Measurements from ENCODE around the gene CRACR2B. TPM values are rescaled to one million over a fixed set of nuclear protein-coding genes. Genes with fewer than 3 reads are reported as not detected.

The CRACR2B gene
- total and polyA plus RNA-seq, 2 donors (not counting 1 experiment from before 2014, with no cell fraction given): 9.7 to 67.7 TPM

- no peaks in the 10 kb centered on the region for H3K4me1 ChIP-seq (ENCODE audit: control insufficient read depth in 2 of 2, insufficient read depth in 2 of 2, low read length in 2 of 2)
- no peaks in the 10 kb centered on the region for H4K20me1 ChIP-seq (ENCODE audit: control insufficient read depth, insufficient read depth, low read length, poor library complexity, severe bottlenecking)
- intact Hi-C loops (cut with micrococcal nuclease): no loop called here
- Mint-ChIP-seq H3K4me3 (no peak overlapping the region), H3K9me3 (ENCODE audit: insufficient read depth) (no peaks in the 10 kb centered on the region), H3K27me3 (no peaks in the 10 kb centered on the region), H3K4me1 (no peaks in the 10 kb centered on the region), H3K27ac (no peak overlapping the region)
- H3K36me3 ChIP-seq (replicated peaks in 1 of 2; ENCODE audit: control extremely low read depth in 1 of 2, control insufficient read depth in 1 of 2, extremely low read depth in 1 of 2, insufficient read depth in 2 of 2, low read length in 1 of 2): no peaks in the 10 kb centered on the region
- no peak overlapping the region for H2AFZ ChIP-seq (ENCODE audit: insufficient read depth, low read depth, low read length, poor library complexity, severe bottlenecking)
- H3K79me2 ChIP-seq (ENCODE audit: control insufficient read depth, insufficient read depth, low read length): no peaks in the 10 kb centered on the region
- no peak overlapping the region for H3K4me3 ChIP-seq (ENCODE audit: control extremely low read depth in 1 of 5, extremely low read depth in 1 of 5, insufficient read depth in 1 of 5, low read depth in 2 of 5, low read length in 4 of 5)
- H3K9me3 ChIP-seq (ENCODE audit: control extremely low read depth in 1 of 3, control insufficient read depth in 2 of 3, insufficient read depth in 1 of 3, low read length in 2 of 3): no peaks in the 10 kb centered on the region
- CTCF ChIA-PET: no interaction called here
- H3K27ac ChIP-seq (ENCODE audit: low read length in 2 of 2): no peak overlapping the region
- no peaks in the 10 kb centered on the region for H3K27me3 ChIP-seq (replicated peaks in 1 of 4; ENCODE audit: control extremely low read depth in 1 of 4, control insufficient read depth in 3 of 4, insufficient read depth in 4 of 4, low read length in 3 of 4)
- 94% methylated on average over 25 of the region's 37 CpGs for WGBS (ENCODE audit: insufficient coverage)
- no peak for TF ChIP-seq EZH2 (IDR thresholded peaks at IDR 0.05; ENCODE audit: borderline replicate concordance, insufficient read depth, low read depth, low read length, poor library complexity, severe bottlenecking)
- TF ChIP-seq, protein P1, sequence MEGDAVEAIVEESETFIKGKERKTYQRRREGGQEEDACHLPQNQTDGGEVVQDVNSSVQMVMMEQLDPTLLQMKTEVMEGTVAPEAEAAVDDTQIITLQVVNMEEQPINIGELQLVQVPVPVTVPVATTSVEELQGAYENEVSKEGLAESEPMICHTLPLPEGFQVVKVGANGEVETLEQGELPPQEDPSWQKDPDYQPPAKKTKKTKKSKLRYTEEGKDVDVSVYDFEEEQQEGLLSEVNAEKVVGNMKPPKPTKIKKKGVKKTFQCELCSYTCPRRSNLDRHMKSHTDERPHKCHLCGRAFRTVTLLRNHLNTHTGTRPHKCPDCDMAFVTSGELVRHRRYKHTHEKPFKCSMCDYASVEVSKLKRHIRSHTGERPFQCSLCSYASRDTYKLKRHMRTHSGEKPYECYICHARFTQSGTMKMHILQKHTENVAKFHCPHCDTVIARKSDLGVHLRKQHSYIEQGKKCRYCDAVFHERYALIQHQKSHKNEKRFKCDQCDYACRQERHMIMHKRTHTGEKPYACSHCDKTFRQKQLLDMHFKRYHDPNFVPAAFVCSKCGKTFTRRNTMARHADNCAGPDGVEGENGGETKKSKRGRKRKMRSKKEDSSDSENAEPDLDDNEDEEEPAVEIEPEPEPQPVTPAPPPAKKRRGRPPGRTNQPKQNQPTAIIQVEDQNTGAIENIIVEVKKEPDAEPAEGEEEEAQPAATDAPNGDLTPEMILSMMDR (IDR thresholded peaks at IDR 0.05): no peak
- no peak for ATAC-seq (ENCODE audit: low read depth)
- no peak overlapping the region for H3K9ac ChIP-seq (ENCODE audit: low read length)
- DNase-seq: no peak
- no peak overlapping the region for H3K4me2 ChIP-seq (replicated peaks; ENCODE audit: low read depth, low read length, poor library complexity, severe bottlenecking)
- POLR2A ChIA-PET: no interaction called here
Measured at GRCh38 chr11:858762-859339, 31.1 kb downstream of the CRACR2B start.

DNA sequence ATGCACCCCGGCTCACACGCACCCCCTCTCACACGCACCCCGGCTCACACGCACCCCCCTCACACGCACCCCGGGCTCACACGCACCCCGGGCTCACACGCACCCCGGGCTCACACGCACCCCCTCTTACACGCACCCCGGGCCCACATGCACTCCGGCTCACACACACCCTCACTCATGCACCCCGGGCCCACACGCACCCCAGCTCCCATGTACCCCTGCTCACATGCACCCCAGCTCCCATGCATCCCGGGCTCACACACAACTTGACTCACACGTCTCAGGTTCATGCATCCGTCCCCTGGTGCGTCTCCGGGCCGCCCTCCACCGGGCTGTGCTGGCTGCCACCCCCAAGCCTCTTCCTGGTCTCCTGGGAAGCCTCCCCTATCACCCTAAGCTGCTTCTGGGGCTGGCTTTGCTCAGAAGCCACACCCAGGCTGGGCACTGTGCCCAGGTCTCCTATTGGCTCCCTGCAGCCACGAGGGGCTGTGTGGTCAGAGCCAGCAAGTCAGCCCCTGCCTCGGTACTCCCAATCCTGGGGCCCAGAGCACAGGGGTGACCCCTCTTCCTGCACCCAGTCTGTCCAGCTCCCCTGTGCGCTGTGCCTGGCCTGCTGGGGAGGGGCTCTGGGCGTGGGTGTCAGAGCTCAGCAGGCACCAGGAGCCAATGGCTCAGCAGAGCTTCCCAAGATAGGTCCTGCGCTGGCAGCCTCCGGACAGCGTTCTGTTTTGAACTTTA lies 31.8 kb downstream of the CRACR2B start:
- H3K9me3 ChIP-seq (ENCODE audit: control extremely low read depth in 1 of 3, control insufficient read depth in 2 of 3, insufficient read depth in 1 of 3, low read length in 2 of 3): no peaks in the 10 kb centered on the region
- H3K27ac Mint-ChIP-seq: no peak overlapping the region
- no peaks in the 10 kb centered on the region for H3K36me3 ChIP-seq (replicated peaks in 1 of 2; ENCODE audit: control extremely low read depth in 1 of 2, control insufficient read depth in 1 of 2, extremely low read depth in 1 of 2, insufficient read depth in 2 of 2, low read length in 1 of 2)
- POLR2A ChIA-PET: no interaction called here
- no peak overlapping the region for H3K27ac ChIP-seq (ENCODE audit: low read length in 2 of 2)
- no peaks in the 10 kb centered on the region for H3K9me3 Mint-ChIP-seq (ENCODE audit: insufficient read depth)
- no peak overlapping the region for H3K4me2 ChIP-seq (replicated peaks; ENCODE audit: low read depth, low read length, poor library complexity, severe bottlenecking)
- no peak overlapping the region for H3K4me3 Mint-ChIP-seq
- H3K4me1 Mint-ChIP-seq: no peaks in the 10 kb centered on the region
- H3K79me2 ChIP-seq (ENCODE audit: control insufficient read depth, insufficient read depth, low read length): no peaks in the 10 kb centered on the region
- intact Hi-C loops (cut with micrococcal nuclease): no loop called here
- DNase-seq: no peak
- no peaks in the 10 kb centered on the region for H4K20me1 ChIP-seq (ENCODE audit: control insufficient read depth, insufficient read depth, low read length, poor library complexity, severe bottlenecking)
- no peaks in the 10 kb centered on the region for H3K27me3 Mint-ChIP-seq
- H3K27me3 ChIP-seq (replicated peaks in 1 of 4; ENCODE audit: control extremely low read depth in 1 of 4, control insufficient read depth in 3 of 4, insufficient read depth in 4 of 4, low read length in 3 of 4): no peaks in the 10 kb centered on the region
- 88% methylated on average over 23 of the region's 31 CpGs for WGBS (ENCODE audit: insufficient coverage)
- no peak for ATAC-seq (ENCODE audit: low read depth)
- no peak overlapping the region for H3K9ac ChIP-seq (ENCODE audit: low read length)
- no peaks in the 10 kb centered on the region for H3K4me1 ChIP-seq (ENCODE audit: control insufficient read depth in 2 of 2, insufficient read depth in 2 of 2, low read length in 2 of 2)
- no peak overlapping the region for H3K4me3 ChIP-seq (ENCODE audit: control extremely low read depth in 1 of 5, extremely low read depth in 1 of 5, insufficient read depth in 1 of 5, low read depth in 2 of 5, low read length in 4 of 5)
- CTCF ChIA-PET: no interaction called here
- no peak for TF ChIP-seq EZH2 (IDR thresholded peaks at IDR 0.05; ENCODE audit: borderline replicate concordance, insufficient read depth, low read depth, low read length, poor library complexity, severe bottlenecking)
- TF ChIP-seq, protein P1 (IDR thresholded peaks at IDR 0.05): no peak
- H2AFZ ChIP-seq (ENCODE audit: insufficient read depth, low read depth, low read length, poor library complexity, severe bottlenecking): no peak overlapping the region
